Fibroblast of lung (primary cell): ENCODE measurements around the gene SLC5A6.

ENCODE experiments used
- EZH2 ChIP-seq: IDR thresholded peaks from 2 replicates; pipeline ENCODE4 v1.5.1; 2012; ENCODE audit warnings: low read length, control low read depth, mild to moderate bottlenecking; ENCODE audit errors: missing control alignments
- TF ChIP-seq, protein P1 (sequence below), 2 donors: IDR thresholded peaks in 1 of 2; conservative IDR thresholded peaks in 1 of 2; 1 replicate in 1 of 2; 2 replicates in 1 of 2; pipeline ENCODE4 v1.5.1; 2011 to 2012; ENCODE audit warnings: low read length in 2 of 2, control low read depth in 1 of 2, inconsistent platforms in 1 of 2, low read depth in 1 of 2, mild to moderate bottlenecking in 1 of 2

DNA sequence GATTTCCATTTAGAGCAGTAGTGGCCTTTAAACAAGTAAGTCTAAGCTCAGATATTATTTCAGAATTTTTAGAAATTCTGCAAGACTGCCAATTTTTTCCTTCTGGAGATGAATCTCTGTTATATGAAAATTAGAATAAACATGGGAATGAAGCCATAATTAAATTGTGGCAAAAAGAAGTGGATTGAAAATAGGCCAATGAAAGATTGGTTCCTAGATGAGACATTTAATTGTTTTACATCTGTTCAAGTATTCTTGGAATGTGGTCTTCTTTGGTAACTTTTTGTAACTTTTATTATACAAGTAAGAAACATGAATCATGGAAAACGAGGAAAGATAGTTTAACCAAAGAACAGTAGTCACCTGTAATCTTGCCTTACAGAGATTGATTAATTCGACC is 15.4 kb upstream of the SLC5A6 start:
- TF ChIP-seq, protein P1, sequence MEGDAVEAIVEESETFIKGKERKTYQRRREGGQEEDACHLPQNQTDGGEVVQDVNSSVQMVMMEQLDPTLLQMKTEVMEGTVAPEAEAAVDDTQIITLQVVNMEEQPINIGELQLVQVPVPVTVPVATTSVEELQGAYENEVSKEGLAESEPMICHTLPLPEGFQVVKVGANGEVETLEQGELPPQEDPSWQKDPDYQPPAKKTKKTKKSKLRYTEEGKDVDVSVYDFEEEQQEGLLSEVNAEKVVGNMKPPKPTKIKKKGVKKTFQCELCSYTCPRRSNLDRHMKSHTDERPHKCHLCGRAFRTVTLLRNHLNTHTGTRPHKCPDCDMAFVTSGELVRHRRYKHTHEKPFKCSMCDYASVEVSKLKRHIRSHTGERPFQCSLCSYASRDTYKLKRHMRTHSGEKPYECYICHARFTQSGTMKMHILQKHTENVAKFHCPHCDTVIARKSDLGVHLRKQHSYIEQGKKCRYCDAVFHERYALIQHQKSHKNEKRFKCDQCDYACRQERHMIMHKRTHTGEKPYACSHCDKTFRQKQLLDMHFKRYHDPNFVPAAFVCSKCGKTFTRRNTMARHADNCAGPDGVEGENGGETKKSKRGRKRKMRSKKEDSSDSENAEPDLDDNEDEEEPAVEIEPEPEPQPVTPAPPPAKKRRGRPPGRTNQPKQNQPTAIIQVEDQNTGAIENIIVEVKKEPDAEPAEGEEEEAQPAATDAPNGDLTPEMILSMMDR (conservative IDR thresholded peaks at IDR 0.05 in 1 of 2, IDR thresholded peaks at IDR 0.05 in 1 of 2; ENCODE audit: low read depth in 1 of 2, low read length in 2 of 2): no peak
- TF ChIP-seq EZH2: no peak
